GM23338 (cell line): ENCODE data around the gene DIAPH1.

ENCODE experiments used
- CREB1 ChIP-seq: fragments of 250-450 bp; sonication (Bioruptor Pico); IDR thresholded peaks from 2 replicates; pipeline ENCODE4 v1.5.0; 2020; ENCODE audit warnings: low read depth, mild to moderate bottlenecking, moderate library complexity
- CTCF ChIP-seq, 2 experiments: fragments of 200-600 bp in 1 of 2; sonication (generic) in 1 of 2; conservative IDR thresholded peaks; 2 replicates each; pipeline versions ENCODE4 v1.5.1 to v1.6.1; 2016 to 2017; ENCODE audit warnings: antibody characterized with exemption in 2 of 2, low read depth in 2 of 2, mild to moderate bottlenecking in 2 of 2, moderate library complexity in 1 of 2
- EZH2 ChIP-seq: fragments of 200-600 bp; sonication (generic); IDR thresholded peaks from one replicate; pipeline ENCODE4 v1.8.0; 2017; ENCODE audit warnings: antibody characterized with exemption, mild to moderate bottlenecking, low read depth; ENCODE audit not compliant: unreplicated experiment
- EZH2phosphoT487 ChIP-seq: fragments of 200-600 bp; sonication (generic); IDR thresholded peaks from one replicate; pipeline ENCODE4 v1.8.1; 2018; ENCODE audit warnings: antibody characterized with exemption; ENCODE audit not compliant: unreplicated experiment
- JUNB ChIP-seq: IDR thresholded peaks from one replicate; pipeline ENCODE4 v1.6.1; 2016; ENCODE audit warnings: antibody characterized with exemption; ENCODE audit not compliant: unreplicated experiment
- POLR2AphosphoS5 ChIP-seq: IDR thresholded peaks from 2 replicates; pipeline ENCODE4 v1.6.1; 2016; ENCODE audit warnings: antibody characterized with exemption, low read depth
- TF ChIP-seq, protein P1 (sequence below): IDR thresholded peaks from one replicate; pipeline ENCODE4 v1.6.1; 2018; ENCODE audit warnings: antibody characterized with exemption; ENCODE audit not compliant: unreplicated experiment
- TF ChIP-seq, protein P2 (sequence below): fragments of 250-450 bp; sonication (Bioruptor Pico); IDR thresholded peaks from 2 replicates; pipeline ENCODE4 v1.5.0; 2020; ENCODE audit warnings: mild to moderate bottlenecking, moderate library complexity

GRCh38 chr5:141485321-141486055, 133.3 kb downstream of the DIAPH1 start:
- TF ChIP-seq CTCF (conservative IDR thresholded peaks at IDR 0.05; ENCODE audit: low read depth in 2 of 2) (no peak), EZH2 (no peak), EZH2phosphoT487 (no peak), POLR2AphosphoS5 (no peak), CREB1 (CRISPR knock-in tag) (no peak), JUNB (no peak)
- TF ChIP-seq, protein P1, sequence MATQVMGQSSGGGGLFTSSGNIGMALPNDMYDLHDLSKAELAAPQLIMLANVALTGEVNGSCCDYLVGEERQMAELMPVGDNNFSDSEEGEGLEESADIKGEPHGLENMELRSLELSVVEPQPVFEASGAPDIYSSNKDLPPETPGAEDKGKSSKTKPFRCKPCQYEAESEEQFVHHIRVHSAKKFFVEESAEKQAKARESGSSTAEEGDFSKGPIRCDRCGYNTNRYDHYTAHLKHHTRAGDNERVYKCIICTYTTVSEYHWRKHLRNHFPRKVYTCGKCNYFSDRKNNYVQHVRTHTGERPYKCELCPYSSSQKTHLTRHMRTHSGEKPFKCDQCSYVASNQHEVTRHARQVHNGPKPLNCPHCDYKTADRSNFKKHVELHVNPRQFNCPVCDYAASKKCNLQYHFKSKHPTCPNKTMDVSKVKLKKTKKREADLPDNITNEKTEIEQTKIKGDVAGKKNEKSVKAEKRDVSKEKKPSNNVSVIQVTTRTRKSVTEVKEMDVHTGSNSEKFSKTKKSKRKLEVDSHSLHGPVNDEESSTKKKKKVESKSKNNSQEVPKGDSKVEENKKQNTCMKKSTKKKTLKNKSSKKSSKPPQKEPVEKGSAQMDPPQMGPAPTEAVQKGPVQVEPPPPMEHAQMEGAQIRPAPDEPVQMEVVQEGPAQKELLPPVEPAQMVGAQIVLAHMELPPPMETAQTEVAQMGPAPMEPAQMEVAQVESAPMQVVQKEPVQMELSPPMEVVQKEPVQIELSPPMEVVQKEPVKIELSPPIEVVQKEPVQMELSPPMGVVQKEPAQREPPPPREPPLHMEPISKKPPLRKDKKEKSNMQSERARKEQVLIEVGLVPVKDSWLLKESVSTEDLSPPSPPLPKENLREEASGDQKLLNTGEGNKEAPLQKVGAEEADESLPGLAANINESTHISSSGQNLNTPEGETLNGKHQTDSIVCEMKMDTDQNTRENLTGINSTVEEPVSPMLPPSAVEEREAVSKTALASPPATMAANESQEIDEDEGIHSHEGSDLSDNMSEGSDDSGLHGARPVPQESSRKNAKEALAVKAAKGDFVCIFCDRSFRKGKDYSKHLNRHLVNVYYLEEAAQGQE = no peak
- TF ChIP-seq, protein P2, sequence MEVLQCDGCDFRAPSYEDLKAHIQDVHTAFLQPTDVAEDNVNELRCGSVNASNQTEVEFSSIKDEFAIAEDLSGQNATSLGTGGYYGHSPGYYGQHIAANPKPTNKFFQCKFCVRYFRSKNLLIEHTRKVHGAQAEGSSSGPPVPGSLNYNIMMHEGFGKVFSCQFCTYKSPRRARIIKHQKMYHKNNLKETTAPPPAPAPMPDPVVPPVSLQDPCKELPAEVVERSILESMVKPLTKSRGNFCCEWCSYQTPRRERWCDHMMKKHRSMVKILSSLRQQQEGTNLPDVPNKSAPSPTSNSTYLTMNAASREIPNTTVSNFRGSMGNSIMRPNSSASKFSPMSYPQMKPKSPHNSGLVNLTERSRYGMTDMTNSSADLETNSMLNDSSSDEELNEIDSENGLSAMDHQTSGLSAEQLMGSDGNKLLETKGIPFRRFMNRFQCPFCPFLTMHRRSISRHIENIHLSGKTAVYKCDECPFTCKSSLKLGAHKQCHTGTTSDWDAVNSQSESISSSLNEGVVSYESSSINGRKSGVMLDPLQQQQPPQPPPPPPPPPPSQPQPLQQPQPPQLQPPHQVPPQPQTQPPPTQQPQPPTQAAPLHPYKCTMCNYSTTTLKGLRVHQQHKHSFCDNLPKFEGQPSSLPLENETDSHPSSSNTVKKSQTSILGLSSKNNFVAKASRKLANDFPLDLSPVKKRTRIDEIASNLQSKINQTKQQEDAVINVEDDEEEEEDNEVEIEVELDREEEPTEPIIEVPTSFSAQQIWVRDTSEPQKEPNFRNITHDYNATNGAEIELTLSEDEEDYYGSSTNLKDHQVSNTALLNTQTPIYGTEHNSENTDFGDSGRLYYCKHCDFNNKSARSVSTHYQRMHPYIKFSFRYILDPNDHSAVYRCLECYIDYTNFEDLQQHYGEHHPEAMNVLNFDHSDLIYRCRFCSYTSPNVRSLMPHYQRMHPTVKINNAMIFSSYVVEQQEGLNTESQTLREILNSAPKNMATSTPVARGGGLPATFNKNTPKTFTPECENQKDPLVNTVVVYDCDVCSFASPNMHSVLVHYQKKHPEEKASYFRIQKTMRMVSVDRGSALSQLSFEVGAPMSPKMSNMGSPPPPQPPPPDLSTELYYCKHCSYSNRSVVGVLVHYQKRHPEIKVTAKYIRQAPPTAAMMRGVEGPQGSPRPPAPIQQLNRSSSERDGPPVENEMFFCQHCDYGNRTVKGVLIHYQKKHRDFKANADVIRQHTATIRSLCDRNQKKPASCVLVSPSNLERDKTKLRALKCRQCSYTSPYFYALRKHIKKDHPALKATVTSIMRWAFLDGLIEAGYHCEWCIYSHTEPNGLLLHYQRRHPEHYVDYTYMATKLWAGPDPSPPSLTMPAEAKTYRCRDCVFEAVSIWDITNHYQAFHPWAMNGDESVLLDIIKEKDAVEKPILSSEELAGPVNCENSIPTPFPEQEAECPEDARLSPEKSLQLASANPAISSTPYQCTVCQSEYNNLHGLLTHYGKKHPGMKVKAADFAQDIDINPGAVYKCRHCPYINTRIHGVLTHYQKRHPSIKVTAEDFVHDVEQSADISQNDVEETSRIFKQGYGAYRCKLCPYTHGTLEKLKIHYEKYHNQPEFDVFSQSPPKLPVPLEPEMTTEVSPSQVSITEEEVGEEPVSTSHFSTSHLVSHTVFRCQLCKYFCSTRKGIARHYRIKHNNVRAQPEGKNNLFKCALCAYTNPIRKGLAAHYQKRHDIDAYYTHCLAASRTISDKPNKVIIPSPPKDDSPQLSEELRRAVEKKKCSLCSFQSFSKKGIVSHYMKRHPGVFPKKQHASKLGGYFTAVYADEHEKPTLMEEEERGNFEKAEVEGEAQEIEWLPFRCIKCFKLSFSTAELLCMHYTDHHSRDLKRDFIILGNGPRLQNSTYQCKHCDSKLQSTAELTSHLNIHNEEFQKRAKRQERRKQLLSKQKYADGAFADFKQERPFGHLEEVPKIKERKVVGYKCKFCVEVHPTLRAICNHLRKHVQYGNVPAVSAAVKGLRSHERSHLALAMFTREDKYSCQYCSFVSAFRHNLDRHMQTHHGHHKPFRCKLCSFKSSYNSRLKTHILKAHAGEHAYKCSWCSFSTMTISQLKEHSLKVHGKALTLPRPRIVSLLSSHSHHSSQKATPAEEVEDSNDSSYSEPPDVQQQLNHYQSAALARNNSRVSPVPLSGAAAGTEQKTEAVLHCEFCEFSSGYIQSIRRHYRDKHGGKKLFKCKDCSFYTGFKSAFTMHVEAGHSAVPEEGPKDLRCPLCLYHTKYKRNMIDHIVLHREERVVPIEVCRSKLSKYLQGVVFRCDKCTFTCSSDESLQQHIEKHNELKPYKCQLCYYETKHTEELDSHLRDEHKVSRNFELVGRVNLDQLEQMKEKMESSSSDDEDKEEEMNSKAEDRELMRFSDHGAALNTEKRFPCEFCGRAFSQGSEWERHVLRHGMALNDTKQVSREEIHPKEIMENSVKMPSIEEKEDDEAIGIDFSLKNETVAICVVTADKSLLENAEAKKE (CRISPR knock-in tag) = no peak
